IPS DF 4.7 (cell line): ENCODE results near the gene ZNF253.
A peak's percentile ranks its signal among the peaks of the same experiment; 100 is the strongest.
"Not testable (repeated sequence)": the region's sequence is repeated elsewhere in the genome, so short reads cannot be mapped to it uniquely, and the experiment has no call there.

Source experiments
- DNase-seq: peaks from one replicate; pipeline ENCODE4 v3.0.0-alpha.2; 2013; ENCODE audit warnings: low spot score; ENCODE audit errors: extremely low read depth

Gene ZNF253

DNA sequence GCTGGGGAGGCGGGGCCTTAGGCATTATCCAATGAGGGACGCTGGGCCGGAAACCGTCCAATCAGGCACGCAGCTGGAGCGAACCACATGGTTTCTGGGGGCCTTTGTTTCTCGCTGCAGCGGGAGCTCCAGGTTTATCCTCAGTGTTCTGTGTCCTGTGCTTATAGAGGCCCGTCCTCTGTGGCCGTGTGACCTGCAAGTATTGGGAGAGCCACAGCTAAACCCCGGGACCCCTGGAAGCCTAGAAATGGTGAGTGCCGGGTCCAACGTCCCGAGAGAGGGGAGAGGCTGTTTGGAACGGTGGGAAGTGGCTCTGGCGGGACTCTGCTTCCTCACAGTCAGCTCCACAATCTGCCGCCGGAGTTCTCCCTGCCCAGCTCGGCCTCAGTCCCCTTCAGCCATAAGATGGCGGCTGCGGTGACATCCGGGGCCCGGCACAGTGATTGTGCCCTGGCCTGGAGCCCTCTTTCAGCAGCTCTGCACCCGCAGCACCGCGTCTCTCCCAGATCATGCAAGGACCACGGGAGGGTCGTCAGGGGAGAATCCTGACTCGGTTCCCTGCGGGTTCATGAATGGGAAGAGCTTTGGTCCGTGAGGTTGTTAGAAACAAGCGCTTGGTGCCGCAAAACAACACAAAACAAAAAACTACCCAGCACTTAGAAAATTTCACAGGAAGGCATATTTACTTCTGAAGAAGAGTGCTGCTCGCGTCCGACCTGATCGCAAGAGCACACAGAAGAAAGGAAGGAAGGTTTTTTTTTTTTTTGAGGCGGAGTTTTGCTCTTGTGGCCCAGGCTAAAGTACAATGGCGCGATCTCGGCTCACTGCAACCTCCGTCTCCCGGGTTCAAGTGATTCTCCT, at the start of gene ZNF253:
Gene ZNF253 (plus strand): TSS at position 133 of the 861 bp plus-strand sequence. CDS start 115 bp downstream, at position 248.
- peak; percentile 89 for DNase-seq

DNA sequence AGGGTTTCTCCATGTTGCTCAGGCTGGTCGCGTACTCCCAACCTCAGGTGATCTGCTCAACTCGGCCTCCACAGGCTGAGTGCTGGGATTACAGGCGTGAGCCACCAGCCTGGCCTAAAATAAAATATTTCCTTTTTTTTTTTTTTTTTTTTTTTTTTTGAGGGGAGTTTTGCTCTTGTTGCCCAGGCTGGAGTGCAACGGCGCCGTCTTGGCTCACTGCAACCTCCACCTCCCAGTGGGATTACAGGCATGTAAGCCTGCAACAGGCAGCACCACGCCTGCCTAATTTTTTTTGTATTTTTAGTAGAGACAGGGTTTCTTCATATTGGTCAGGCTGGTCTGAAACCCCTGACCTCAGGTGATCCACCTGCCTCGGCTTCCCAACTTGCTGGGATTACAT, 49.0 kb upstream of the ZNF253 start:
- DNase-seq, result no peak

DNA sequence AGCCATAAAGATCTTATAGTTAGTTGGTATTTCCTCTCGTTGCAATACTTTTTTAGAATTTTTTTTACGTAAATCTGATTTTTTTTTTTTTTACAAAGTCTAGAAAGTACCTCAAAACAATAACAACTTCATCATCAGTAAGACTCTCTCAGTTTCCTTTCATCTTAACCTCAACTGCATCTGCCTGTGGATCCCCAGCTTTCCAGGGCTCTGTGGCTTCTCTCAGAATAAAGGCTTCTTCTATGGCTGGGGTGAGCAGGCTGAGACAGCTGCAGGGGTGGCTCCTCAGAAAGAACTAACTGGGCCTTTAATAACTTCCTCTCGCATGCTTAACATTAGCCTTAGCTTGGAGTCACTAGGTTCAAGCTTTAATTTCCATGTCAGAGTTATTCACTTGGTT, 48.3 kb upstream of the ZNF253 start:
- DNase-seq, result no peak

DNA sequence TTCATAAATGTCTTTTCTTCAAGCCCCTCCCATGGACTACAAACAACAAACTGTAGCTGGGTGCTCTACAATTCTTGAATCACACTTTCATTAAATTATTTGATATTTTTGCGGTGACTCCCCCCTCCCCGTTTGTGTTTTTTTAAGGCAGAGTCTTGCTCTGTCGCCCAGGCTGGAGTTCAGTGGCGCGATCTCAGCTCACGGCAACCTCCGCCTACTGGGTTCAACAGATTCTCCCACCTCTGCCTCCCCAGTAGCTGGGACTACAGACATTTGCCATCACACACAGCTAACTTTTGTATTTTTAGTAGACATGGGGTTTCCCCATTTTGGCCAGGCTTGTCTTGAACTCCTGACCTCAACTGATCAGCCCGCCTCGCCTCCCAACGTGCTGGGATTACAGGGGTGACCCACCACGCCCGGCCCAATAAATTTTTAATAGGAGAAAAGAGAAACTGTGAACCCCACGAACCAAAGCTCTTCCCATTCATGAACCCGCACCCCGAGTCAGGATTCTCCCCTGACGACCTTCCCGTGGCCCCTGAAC, 44.8 kb upstream of the ZNF253 start:
- DNase-seq, result no peak

DNA sequence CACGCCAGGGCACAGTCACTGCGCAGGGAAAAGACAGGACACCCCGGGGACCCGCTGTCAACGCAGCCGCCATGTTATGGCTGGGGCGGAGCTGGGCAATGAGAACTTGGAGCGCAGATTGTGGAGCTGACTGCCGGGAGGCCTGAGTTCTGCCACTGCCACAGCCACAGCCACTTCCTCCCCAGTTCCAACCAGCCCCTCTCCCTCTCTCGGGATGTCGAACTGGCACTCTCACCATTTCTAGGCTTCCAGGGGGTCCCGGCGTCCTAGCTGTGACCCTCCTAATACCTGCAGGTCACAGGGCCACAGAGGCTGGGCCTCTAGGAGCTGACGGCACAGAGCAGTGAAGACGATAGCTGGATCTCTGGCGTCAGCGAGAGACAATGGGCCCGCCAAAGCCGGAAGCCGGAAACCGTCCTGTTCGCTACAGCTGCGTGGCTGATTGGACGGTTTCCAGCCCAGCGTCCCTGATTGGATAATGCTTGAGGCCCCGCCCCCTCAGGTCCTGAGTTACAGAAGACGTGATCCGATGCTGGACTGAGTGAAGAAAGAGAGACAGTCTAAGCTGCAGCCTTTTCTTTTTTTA, 44.2 kb upstream of the ZNF253 start, which contains the start of gene ZNF506:
Gene ZNF506 (minus strand): TSS at position 385 of the 586 bp plus-strand sequence. CDS start 147 bp downstream, at position 238.
- peak; percentile 74 for DNase-seq

DNA sequence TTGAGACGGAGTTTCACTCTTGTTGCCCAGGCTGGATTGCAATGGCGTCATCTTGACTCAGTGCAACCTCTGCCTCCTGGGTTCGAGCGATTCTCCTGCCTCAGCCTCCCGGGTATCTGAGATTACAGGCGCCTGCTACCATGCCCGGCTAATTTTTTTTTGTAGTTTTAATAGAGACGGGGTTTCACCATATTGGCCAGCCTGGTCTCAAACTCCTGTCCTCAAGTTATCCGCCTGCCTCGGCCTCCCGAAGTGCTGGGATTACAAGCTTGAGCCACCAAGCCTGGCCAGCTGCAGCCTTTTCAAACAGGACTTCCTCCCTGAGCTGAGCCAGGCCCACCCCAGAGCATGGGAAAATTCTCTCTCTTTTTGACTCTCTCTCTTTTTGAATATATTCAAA, 43.7 kb upstream of the ZNF253 start:
- not testable (repeated sequence) for DNase-seq

DNA sequence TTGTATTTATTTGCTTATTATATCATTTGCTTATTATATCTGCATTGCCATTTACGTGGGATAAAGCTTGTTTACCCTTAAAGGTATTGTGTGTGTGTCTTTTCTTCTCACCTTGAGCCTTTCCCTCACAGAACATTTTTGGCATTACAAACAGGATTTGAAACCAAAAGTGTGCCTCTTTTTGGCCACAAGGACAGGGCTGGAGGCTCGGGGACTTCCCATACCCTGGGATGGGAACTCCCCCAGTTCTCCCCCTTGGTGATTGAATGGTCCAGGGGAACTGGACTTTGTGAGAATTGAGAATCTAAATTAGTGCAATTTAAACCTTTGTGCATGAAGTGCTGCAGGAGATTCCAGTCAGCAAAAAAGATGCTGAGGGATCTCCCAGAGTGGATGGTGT, 41.8 kb upstream of the ZNF253 start:
- no peak for DNase-seq

DNA sequence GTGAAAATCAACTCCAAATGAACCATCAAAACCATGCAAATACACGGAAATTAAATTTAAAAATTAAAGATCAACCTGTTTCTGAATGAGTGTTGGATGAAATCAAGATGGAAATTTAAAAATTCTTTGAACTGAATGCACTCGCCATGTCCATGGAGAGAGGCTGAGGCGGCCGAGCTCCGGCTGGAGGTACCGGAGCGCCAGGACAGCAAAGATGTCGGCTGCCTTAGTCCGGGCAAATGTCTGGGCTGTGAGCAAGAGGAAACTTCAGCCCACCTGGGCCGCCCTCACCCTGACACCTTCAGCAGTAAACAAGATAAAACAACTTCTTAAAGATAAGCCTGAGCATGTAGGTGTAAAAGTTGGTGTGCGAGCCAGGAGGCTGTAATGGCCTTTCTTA, 38.8 kb upstream of the ZNF253 start:
- DNase-seq, result no peak

DNA sequence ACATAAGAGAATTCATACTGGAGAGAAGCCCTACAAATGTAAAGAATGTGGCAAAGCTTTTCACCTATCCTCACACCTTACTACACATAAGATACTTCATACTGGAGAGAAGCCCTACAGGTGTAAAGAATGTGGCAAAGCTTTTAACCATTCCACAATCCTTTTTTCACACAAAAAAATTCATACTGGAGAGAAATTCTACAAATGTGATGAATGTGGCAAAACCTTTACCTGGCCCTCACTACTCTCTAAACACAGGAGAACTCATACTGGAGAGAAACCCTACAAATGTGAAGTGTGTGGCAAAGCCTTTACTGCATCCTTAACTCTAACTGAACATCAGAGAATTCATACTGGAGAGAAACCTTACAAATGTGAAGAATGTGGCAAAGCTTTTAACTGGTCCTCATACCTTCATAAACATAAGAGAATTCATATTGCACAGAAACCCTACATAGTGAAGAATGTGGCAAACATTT, 30.1 kb upstream of the ZNF253 start:
- DNase-seq, result no peak

DNA sequence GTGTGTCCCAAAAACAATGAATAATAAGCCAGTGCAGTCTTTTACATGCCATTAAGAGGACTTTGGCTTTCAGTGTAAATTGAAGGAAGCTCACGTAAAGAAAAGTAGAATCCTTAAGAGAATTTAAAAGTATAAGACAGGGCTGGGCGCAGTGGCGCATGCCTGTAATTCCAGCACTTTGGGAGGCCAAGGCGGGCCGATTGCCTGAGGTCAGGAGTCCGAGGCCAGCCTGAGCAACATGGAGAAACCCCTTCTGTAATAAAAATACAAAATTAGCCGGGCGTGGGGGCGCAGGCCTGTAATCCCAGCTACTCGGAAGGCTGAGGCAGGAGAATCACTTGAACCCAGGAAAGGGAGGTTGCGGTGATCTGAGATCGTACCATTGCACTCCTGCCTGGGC, 17.9 kb upstream of the ZNF253 start:
- no peak for DNase-seq

DNA sequence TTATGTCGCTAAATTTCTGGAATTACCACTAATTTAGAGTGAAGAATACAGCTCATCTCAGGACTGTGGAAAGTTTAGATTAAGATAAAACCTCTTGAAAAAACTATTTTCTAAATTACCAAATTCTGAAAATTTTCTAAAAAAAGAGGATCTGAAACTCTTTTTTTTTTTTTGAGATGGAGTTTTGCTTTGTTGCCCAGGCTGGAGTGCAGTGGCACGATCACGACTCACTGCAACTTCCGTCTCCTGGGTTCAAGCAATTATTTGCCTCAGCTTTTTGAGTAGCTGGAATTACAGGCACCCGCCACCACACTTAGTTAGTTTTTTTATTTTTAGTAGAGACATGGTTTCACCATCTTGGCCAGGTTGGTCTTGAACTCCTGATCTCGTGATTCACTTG, 16.6 kb upstream of the ZNF253 start:
- DNase-seq, result no peak

DNA sequence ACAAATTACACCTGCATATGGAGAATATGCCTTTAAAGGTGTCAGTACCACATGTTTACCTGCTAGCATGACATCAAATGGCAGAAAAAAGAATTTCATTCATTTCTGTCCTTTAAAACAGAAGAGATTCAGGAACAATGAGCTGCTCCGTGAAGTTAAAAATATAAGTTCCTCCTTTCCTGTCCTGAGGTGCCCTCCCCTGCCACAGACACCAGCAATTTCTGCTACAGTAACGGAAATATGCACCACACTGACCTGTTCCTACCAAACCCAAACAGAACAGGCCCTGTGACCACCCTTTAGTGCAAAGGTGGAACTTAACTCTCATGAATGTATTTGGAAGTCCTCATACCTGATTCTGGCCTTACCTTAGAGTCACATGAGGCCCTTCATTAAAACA, 13.9 kb upstream of the ZNF253 start:
- not testable (repeated sequence) for DNase-seq

DNA sequence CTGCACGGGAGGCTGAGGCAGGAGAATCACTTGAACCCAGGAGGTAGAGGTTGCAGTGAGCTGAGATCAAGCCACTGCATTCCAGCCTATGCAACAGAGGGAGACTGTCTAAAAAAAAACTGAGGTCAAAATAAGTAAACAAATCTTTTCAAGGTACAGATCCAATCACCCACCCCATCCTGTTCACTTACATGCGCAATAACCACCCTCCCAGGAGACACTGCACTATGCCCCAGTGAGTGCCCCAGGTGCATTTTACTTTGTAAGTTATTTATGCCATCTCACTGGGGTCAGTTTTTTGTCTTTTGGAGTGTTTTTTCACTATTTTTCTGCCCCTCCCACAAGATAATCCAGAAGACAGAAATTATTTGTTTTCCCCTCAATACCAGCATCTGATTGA, 6.9 kb upstream of the ZNF253 start:
- DNase-seq, result no peak

DNA sequence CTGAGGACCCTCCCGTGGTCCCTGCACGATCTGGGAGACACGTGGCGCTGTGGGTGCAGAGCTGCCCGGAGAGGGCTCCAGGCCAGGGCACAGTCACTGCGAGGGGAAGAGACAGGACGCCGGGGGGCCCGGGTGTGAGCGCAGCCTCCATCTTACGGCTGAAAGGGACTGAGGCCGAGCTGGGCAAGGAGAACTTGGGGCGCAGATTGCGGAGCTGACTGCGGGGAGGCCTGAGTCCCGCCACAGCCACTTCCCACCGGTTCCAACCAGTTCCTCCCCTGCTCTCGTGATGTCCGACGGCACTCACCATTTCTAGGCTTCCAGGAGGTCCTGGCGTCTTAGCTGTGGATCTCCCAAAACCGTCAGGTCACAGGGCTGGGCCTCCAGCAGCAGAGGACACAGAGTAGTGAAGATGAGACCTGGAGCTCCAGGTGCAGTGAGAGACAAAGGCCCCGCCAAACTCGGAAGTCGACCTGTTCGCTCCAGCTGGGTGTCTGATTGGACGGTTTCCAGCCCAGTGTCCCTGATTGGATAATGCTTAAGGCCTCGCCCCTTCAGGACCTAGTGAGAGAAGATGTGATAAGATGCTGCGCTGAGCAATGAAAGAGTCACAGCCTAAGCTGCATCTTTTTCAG, 4.8 kb upstream of the ZNF253 start:
- no peak for DNase-seq

DNA sequence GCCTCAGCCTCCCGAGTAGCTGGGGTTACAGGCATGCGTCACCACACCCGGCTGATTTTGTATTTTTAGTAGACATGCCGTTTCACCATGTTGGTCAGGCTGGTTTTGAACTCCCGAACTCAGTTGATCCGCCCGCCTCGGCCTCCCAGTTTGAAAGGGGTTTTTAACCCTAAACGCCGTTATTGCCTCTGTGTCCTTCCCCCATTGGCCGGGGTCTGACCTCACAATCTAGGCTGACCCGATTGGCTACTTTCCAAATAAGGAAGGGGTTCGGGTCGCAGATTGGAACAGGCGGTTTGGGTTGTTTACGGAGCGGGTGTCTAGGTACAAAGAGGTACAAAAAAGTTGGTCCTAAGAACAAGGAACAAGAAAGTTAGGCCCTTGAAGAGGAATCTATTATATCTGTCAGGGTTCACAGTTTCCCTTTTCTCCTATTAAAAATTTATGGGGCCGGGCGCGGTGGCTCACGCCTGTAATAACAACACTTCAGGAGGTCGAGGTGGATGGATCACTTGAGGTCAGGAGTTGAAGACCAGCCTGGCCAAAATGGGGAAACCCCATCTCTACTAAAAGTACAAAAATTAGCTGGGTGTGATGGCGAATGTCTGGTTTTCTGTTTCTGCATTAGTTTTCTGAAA, 1.0 kb downstream of the ZNF253 start:
- peak; percentile 68 for DNase-seq

DNA sequence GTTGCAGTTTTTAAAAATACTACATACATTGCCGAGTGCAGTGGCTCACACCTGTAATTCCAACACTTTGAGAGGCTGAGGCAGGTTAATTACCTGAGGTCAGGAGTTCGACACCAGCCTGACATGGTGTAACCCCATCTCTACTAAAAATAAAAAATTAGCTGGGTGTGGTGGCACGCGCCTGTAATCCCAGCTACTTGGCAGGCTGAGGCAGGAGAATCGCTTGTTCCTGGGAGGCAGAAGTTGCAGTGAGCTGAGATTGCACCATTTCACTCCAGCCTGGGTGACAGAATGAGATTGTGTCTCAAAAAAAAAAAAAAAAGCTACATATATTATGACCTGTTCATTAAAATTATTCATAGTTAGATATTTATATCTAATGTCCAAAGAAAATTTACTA, 4.4 kb downstream of the ZNF253 start:
- not testable (repeated sequence) for DNase-seq

DNA sequence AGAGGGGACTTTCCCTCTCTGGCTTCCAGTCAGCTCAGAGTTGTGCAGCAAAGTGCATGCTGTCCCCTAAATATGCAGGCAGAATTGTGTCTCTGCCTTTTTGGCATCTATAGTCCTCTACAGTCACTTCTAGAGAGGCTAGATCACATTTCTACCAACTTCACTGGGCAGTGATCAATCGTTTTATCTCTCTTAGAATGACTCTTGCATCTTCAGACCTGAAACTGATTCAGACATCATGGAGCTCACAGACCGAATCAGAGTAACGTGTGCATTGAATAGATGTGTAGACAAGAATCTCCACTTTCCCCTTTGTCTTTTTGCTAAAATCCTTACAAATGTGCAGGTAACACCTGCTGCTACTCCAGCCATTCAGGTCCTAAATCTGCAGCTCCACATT, 6.2 kb downstream of the ZNF253 start:
- DNase-seq, result no peak

DNA sequence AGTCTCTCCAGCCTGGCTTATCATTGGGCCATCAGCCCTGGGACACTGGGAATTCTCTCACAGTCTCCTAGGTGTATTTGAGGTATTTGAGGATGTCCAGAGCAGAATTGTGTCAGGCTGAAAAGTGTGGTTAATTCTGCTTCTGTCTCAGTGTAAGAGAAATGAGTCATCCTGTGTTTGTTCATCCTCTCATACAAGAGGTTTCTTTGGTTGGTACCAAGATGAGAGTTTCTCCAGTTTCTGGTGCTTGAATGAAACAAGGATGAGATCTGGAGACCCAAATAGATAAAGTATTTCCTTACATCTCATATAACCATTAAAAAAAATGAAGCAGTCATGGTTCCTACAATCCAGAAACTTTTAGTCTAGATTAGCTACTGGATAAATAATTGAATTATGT, 7.7 kb downstream of the ZNF253 start:
- DNase-seq, result no peak

DNA sequence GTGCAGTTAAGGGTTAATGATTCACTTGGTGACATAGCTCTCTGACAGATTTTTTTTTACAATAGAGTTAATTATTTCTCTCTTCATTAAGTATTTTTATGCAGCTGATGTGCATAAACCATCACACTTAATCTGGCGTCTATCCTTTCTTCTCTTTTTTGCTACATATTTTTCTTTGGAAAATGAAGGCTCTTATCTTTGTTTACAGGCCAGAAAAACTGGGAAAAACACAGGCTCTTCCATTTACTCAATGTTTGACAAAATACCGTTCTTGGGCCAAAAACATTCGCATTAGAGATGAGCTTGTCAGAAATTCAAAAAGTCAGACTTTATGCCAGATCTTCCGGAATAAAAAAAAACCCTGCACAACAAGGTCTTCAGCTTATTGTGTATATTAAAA, 12.0 kb downstream of the ZNF253 start:
- DNase-seq, result no peak

DNA sequence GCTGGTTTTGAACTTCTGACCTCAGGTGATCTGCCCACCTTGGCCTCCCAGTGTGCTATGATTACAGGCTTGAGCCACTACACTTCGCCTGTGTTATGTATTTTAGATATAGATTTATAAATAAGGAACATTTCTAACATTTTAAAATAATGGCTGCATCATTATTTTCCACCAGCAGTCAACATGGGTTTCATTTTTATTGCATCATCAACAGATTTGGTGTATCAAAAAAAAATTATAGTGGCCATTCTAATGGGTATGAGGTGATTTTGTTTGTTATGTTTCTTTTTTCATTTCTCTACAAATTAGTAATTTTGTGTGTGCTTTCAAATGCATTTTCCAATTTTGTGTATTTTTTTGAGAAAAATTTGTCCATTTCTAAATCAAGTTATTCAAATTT, 18.9 kb downstream of the ZNF253 start:
- DNase-seq, result no peak
